H1 (cell line): ENCODE results near the gene GOLIM4.
"Not testable (repeated sequence)": the region's sequence is repeated elsewhere in the genome, so short reads cannot be mapped to it uniquely, and the experiment has no call there.

Experiments used
- BRCA1 ChIP-seq: IDR thresholded peaks from 2 replicates; pipeline ENCODE4 v1.6.1; 2012; ENCODE audit warnings: low read depth, low read length, improper control_type of control experiment
- CHD1 ChIP-seq: IDR thresholded peaks from 2 replicates; pipeline ENCODE4 v1.6.1; 2012; ENCODE audit warnings: low read depth, low read length, improper control_type of control experiment
- CTCF ChIP-seq, 3 experiments: IDR thresholded peaks; 1 replicate in 2 of 3; 2 replicates in 1 of 3; pipeline versions ENCODE4 v1.5.1 to v1.6.1; 2011; ENCODE audit warnings: low read length in 3 of 3, mild to moderate bottlenecking in 3 of 3, inconsistent platforms in 2 of 3, low read depth in 1 of 3, moderate library complexity in 1 of 3; ENCODE audit not compliant: insufficient read depth in 1 of 3; ENCODE audit errors: control extremely low read depth in 1 of 3
- JUND ChIP-seq: IDR thresholded peaks from 2 replicates; pipeline ENCODE4 v1.6.1; 2011; ENCODE audit warnings: mild to moderate bottlenecking, improper control_type of control experiment, low read length
- TF ChIP-seq, protein P1 (sequence below): IDR thresholded peaks from 2 replicates; pipeline ENCODE4 v1.6.1; 2012; ENCODE audit warnings: inconsistent platforms

GRCh38 chr3:168128463-168128862 is 32.7 kb upstream of the GOLIM4 start:
- not testable (repeated sequence) for TF ChIP-seq BRCA1; CTCF (IDR thresholded peaks at IDR 0.05; ENCODE audit: control extremely low read depth in 1 of 3, insufficient read depth in 1 of 3, low read depth in 1 of 3, low read length in 3 of 3); CHD1; JUND
- TF ChIP-seq, protein P1, sequence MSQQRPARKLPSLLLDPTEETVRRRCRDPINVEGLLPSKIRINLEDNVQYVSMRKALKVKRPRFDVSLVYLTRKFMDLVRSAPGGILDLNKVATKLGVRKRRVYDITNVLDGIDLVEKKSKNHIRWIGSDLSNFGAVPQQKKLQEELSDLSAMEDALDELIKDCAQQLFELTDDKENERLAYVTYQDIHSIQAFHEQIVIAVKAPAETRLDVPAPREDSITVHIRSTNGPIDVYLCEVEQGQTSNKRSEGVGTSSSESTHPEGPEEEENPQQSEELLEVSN = not testable (repeated sequence)
